Measurements from ENCODE around the gene NRG3. TPM values are rescaled to one million over a fixed set of nuclear protein-coding genes. Genes with fewer than 3 reads are reported as not detected.

NRG3 gene
- total RNA-seq, 6 donors from 2014 or later: 0.44 to 2.7 (median 1.5) TPM; not detected in 1

DNA sequence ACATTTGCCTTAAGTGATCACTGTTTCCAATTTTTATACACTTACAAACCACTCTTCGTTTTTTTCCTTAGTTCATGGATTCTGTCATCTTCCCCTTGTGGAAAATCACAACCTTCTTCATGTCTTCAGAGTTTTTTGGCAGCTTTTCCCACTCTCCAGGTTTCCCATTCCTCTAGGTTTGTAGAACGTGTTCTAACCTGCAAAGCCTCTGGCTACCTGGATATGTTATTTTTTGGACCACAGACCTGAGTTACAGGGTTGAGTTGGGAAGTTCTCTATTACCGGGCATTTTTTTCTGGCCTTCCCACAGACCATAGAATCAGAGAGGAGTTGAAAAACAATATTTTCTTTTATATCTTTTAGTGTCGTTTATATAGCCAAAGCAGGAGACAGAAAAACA, 30.2 kb downstream of the NRG3 start:
- no peak for DNase-seq
- no peaks in the 10 kb centered on the region for H3K4me1 ChIP-seq
- no peak overlapping the region for H3K27ac ChIP-seq
- H3K36me3 ChIP-seq: no peaks in the 10 kb centered on the region
- no peak for ATAC-seq (ENCODE audit: low FRiP score in 2 of 2)
- TF ChIP-seq POLR2A (IDR thresholded peaks at IDR 0.05) (no peak), EP300 (IDR thresholded peaks at IDR 0.05) (no peak), POLR2AphosphoS5 (IDR thresholded peaks at IDR 0.05) (no peak)
- TF ChIP-seq, protein P1, sequence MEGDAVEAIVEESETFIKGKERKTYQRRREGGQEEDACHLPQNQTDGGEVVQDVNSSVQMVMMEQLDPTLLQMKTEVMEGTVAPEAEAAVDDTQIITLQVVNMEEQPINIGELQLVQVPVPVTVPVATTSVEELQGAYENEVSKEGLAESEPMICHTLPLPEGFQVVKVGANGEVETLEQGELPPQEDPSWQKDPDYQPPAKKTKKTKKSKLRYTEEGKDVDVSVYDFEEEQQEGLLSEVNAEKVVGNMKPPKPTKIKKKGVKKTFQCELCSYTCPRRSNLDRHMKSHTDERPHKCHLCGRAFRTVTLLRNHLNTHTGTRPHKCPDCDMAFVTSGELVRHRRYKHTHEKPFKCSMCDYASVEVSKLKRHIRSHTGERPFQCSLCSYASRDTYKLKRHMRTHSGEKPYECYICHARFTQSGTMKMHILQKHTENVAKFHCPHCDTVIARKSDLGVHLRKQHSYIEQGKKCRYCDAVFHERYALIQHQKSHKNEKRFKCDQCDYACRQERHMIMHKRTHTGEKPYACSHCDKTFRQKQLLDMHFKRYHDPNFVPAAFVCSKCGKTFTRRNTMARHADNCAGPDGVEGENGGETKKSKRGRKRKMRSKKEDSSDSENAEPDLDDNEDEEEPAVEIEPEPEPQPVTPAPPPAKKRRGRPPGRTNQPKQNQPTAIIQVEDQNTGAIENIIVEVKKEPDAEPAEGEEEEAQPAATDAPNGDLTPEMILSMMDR (IDR thresholded peaks at IDR 0.05): no peak
- 87 to 90% methylated on average over 4 of the region's 4 CpGs for WGBS, 2 donors
- H3K27me3 ChIP-seq: no peaks in the 10 kb centered on the region
- H3K9me3 ChIP-seq: no peaks in the 10 kb centered on the region
- no peak overlapping the region for H3K4me3 ChIP-seq

DNA sequence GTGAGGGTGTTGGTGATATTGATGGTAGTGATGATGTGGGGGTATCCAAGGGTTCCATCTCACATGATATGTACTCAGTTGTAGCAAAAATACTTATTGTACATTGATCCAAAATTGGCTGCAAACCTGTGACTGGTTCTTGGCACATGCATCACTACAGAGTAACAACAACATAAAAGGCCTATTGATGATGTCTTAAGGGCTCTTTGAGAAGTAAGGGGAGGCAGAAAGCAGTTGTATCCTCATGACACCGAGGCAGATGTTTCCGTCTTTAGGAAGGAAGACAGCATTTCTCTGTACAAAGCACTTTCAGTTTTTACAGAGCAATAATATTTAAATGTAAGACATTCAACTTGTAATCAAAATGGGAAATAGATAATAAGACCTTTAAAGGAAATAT, 34.5 kb downstream of the NRG3 start:
- H3K4me3 ChIP-seq: no peak overlapping the region
- no peaks in the 10 kb centered on the region for H3K9me3 ChIP-seq
- TF ChIP-seq POLR2AphosphoS5 (IDR thresholded peaks at IDR 0.05): no peak
- no peaks in the 10 kb centered on the region for H3K27me3 ChIP-seq
- no peaks in the 10 kb centered on the region for H3K36me3 ChIP-seq
- H3K27ac ChIP-seq: no peak overlapping the region
- no peak for DNase-seq
- H3K4me1 ChIP-seq: no peaks in the 10 kb centered on the region
- no peak for ATAC-seq (ENCODE audit: low FRiP score in 2 of 2)
- 81 to 85% methylated on average over 2 of the region's 2 CpGs for WGBS, 2 donors

DNA sequence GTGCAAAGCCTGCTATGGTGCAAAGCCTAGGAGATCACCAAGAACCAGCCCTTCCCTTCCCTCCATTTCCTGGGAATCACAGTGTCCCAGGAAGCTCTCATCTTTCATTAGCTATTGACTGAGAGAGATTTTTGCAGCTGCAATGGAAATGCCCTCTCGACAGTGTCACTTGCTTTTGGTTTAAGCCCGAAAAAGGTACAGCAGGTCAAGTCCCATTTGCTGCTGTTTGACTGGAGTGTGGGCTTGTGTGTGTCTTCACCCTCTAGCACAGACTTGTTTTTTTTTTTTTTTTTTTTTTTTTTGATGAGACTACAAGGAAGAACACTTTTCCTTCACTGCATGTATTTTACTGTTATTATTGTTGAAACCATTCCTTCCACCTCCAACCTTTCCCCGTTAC, 36.3 kb downstream of the NRG3 start:
- H3K4me1 ChIP-seq: no peaks in the 10 kb centered on the region
- no peaks in the 10 kb centered on the region for H3K36me3 ChIP-seq
- ATAC-seq (ENCODE audit: low FRiP score in 2 of 2) (no peak), DNase-seq (no peak)
- H3K4me3 ChIP-seq: no peak overlapping the region
- WGBS, 2 donors: 96% methylated on average over 3 of the region's 3 CpGs
- no peak for TF ChIP-seq POLR2AphosphoS5 (IDR thresholded peaks at IDR 0.05)
- no peak overlapping the region for H3K27ac ChIP-seq
- H3K9me3 ChIP-seq: no peaks in the 10 kb centered on the region
- no peaks in the 10 kb centered on the region for H3K27me3 ChIP-seq

DNA sequence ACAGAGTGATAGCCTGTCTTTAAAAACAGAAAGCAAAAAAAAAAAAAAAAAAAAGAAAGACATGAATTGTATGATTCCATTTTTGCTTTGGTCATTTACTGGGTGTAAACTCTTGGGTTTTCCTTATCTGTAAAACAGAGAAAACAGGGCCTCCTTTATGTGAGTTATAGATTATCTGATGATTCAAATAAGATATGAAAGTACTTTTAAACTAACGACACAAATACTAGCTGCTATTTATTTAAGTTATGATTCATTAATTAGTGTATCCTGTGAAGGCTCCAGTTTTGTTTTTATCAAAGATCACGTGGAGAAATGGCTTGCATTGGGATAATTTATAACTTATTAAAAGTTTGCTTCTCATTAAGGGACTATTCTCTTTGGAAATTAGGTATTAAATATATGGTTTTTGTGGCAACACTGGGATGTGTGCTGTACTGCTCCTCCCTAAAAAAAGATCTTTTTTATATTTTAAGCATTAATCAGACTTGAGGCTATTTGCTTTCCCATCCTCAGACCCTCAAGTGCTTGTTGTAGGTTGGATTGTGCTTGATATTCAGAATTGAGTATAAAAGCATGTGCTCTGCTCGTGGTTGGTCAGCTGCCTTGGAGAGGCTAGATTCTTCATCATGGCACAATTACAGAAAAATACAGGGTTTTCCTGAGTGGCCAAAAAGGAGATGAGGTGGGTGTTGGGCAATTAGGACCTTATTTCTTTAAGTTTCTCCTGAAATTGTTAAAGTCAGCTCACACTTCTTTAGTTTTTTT, 39.9 kb downstream of the NRG3 start:
- no peaks in the 10 kb centered on the region for H3K9me3 ChIP-seq
- H3K36me3 ChIP-seq: no peaks in the 10 kb centered on the region
- H3K27me3 ChIP-seq: no peaks in the 10 kb centered on the region
- H3K27ac ChIP-seq: no peak overlapping the region
- ATAC-seq (ENCODE audit: low FRiP score in 2 of 2): no peak
- TF ChIP-seq EP300 (IDR thresholded peaks at IDR 0.05): no peak
- TF ChIP-seq, protein P1 (IDR thresholded peaks at IDR 0.05): no peak
- no peak for TF ChIP-seq POLR2AphosphoS5 (IDR thresholded peaks at IDR 0.05)
- no peak for TF ChIP-seq POLR2A (IDR thresholded peaks at IDR 0.05)
- 41 to 42% methylated on average over 3 of the region's 3 CpGs for WGBS, 2 donors
- DNase-seq: no peak
- no peaks in the 10 kb centered on the region for H3K4me1 ChIP-seq
- no peak overlapping the region for H3K4me3 ChIP-seq

DNA sequence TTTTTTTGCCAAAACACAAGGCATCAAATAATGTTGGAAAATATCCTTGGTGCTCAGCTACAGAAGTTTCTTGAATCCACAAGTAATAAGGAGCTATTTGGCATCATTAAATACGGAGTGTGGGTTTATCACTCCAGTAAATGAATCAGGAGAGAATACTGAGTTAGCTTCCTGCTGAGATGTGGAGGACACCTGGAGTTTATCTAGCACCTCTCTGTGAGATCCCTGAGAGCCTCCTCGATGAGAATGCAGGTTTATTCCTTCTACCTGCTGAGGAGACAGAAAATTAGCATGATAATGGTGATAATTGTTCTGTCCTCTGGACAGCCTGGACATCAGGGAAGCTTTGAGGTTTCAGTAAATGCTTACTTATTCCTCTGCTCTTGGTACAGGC, 40.5 kb downstream of the NRG3 start:
- no peak for ATAC-seq (ENCODE audit: low FRiP score in 2 of 2)
- DNase-seq: no peak
- H3K9me3 ChIP-seq: no peaks in the 10 kb centered on the region
- H3K36me3 ChIP-seq: no peaks in the 10 kb centered on the region
- no peak overlapping the region for H3K4me3 ChIP-seq
- no peaks in the 10 kb centered on the region for H3K27me3 ChIP-seq
- TF ChIP-seq EP300 (IDR thresholded peaks at IDR 0.05) (no peak), POLR2A (IDR thresholded peaks at IDR 0.05) (no peak), POLR2AphosphoS5 (IDR thresholded peaks at IDR 0.05) (no peak)
- TF ChIP-seq, protein P1 (IDR thresholded peaks at IDR 0.05): no peak
- H3K4me1 ChIP-seq: no peaks in the 10 kb centered on the region
- 37% methylated on average over 2 of the region's 2 CpGs for WGBS, 2 donors
- H3K27ac ChIP-seq: no peak overlapping the region

DNA sequence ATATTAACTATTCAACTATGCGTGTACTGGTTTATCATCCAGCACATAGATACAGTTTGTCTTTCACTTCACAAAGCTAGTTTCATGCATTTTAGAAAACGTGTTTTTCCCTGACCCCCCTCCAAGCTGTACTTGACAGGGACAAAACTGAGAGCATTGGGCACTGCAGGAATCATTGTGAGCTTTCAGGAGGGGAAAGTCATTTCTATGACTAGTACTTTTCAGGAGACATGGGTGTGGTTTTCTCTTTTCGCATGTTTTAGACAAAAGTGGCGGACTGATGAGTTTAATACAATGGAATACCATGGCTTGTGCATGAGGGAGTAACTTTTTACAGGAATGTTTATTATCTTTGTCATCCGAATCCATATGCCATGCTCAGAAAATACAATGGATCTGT, 42.7 kb downstream of the NRG3 start:
- WGBS, 2 donors: 77 to 79% methylated on average over 5 of the region's 5 CpGs
- H3K27ac ChIP-seq: no peak overlapping the region

More for the DNA sequence above, 42.7 kb downstream of the NRG3 start:
- no peaks in the 10 kb centered on the region for H3K9me3 ChIP-seq
- H3K36me3 ChIP-seq: no peaks in the 10 kb centered on the region
- TF ChIP-seq POLR2A (IDR thresholded peaks at IDR 0.05) (no peak), POLR2AphosphoS5 (IDR thresholded peaks at IDR 0.05) (no peak), EP300 (IDR thresholded peaks at IDR 0.05) (no peak)
- TF ChIP-seq, protein P1 (IDR thresholded peaks at IDR 0.05): no peak
- ATAC-seq (ENCODE audit: low FRiP score in 2 of 2) (no peak), DNase-seq (no peak)
- H3K27me3 ChIP-seq: no peaks in the 10 kb centered on the region
- no peak overlapping the region for H3K4me3 ChIP-seq
- no peaks in the 10 kb centered on the region for H3K4me1 ChIP-seq

Data from upper lobe of left lung (tissue), 6 donors.